GM19240 (cell line): ENCODE data around the gene C1S.
"Not testable (repeated sequence)": the region's sequence is repeated elsewhere in the genome, so short reads cannot be mapped to it uniquely, and the experiment has no call there.

ENCODE experiments used
- DNase-seq: peaks from one replicate; pipeline ENCODE4 v3.0.0; 2011; ENCODE audit warnings: low spot score; ENCODE audit not compliant: insufficient read length

C1S gene

DNA sequence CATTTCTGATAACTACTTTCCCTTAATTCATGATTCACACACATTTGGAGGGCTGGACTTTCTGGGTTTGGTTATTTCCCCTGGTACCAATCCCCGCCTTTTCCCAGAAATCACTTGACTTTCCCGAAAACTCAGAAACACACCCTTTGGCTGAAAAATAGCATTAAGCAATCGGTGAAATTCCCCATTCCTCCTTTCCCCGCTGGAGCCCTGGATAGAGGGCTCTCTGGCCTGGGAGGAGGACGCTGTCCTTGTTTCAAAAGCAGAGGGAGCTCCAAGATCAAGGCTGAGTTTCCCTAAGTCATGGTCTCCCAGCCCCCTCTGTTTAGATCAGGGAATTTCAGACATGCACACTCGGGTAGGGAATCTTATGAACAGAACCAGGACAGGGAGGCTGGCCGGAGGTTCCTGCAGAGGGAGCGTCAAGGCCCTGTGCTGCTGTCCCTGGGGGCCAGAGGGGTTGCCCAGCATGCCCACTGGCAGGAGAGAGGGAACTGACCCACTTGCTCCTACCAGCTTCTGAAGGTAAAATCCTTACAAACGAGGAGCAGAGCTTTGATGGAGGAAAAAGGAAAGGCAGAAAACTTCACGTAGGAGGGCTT is at the start of gene C1S:
TSS of gene C1S (plus strand) at position 366 of the 602 bp plus-strand sequence. CDS start 1,195 bp downstream, outside the sequence.
- no peak for DNase-seq

DNA sequence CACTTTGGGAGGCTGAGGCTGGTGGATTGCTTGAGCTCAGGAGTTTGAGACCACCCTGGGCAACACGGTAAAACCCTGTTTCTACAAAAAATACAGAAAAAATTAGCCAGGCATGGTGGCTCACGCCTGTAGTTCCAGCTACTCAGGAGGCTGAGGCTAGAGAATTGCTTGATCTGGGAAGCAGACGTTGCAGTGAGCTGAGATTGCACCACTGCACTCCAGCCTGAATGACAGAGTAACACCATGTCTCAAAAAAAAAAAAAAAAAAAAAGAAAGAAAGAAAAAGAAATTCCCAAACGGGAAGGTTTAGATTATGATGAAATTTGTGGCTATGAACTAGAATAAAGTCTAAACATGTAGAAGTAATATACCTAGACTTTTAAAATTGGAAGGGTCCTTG is 49.1 kb upstream of the C1S start:
- not testable (repeated sequence) for DNase-seq

DNA sequence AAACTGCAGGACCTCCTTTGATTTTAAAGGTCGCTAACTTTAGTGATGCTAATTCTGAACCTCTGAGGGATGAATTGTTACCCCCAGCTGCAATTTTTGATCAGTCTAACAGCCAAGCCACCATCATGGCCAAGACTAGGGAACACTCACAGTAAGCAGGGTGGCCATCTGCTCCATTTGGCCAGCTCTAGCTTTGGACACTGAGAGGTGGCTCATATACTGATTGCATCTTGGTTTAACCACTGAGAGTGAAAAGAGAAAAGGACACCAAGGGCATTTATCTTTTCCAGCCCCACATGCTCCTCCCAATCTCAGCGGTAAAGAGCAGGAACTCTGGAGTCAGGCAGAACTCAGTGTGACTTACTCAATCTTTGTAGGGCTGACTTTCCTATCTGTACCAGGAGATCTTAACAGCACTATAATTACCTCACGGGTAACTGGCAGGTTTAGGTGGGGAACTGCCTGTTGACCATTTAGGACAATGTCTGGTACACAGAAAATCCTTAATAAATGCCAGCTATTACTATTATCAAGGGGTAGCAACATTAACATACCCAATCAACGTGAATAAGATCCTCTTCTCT is 48.4 kb upstream of the C1S start:
- DNase-seq = no peak

DNA sequence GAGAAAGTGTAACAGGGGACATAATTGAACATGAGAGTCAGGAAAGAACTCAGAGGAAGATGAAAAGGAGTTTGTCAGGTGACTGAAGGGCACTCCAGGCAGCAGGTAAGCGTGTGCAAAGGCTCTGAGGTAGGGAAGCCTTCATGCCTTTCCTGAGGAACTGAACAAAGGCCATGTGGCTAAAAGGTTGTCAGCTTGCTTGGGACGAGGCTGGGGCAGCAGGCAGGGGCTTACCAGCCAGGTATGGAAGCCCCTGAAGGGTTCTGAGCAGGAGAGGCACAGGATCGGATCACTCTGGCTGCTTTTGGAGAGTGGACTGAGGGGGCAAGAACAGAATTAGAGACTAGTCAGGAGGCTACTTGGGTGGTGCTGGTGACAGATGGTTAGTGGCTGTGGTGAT is 47.4 kb upstream of the C1S start:
- no peak for DNase-seq

DNA sequence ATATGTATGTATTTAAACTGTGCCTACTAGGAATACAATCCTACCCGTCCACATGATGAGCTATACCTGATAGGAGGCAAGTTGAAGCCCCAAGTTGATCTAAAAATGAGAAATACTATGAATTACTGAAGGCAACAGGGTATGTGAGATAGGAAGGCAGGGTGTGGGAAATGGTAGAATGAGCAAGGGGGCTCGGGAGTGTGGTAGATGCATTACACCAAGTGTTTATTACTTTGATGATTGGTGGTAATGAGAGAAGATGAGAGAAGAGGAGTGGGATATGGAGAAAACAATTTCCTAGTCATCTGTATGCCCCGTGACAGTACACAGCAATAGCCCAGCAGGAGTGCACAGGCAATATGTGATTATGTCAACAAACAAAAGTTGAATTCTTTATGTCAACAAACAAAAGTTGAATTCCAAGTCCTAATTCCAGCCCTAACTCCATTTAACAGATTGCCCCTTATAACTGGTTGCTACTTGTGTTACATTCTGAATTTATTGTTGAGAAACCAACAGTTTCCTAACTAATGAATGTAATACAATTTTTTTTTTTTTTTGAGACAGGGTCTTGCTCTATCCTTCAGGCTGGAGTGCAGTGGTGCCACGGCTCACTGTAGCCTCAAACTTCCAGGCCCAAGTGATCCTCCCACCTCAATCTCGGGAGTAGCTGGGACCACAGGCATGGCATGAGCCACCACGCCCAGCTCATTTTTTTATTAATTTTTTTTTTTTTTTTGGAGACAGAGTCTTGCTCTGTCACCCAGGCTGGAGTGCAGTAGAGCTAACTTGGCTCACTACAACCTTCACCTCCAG is 44.8 kb upstream of the C1S start:
- no peak for DNase-seq

DNA sequence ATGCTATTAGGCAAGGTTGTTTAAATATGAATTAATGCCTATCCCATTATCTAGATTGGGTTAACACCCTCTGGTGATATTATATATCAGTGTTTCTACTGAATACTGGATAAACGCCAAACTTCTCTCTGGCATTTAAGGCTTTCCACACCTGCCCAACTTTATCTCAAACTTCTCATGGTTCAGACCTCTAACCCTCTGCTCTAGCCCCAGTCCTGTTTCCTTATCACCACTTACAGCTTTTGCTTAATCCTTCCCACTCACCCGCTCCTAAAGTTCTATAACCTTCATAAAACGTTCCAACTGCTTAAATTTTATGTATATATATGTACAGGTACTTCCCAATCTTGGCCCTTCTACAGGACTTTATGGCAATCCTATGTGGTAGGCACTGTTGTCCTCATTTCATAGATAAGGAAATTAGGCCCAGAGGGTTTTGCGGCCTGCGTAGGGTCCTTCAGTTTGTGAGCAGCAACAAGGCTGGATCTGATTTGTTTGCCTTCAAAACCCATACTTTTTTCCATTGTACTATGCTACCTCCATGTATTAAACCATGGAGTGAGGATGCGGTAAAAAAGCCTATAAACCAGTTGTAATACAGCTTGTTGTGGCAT is 43.5 kb upstream of the C1S start:
- DNase-seq = no peak

DNA sequence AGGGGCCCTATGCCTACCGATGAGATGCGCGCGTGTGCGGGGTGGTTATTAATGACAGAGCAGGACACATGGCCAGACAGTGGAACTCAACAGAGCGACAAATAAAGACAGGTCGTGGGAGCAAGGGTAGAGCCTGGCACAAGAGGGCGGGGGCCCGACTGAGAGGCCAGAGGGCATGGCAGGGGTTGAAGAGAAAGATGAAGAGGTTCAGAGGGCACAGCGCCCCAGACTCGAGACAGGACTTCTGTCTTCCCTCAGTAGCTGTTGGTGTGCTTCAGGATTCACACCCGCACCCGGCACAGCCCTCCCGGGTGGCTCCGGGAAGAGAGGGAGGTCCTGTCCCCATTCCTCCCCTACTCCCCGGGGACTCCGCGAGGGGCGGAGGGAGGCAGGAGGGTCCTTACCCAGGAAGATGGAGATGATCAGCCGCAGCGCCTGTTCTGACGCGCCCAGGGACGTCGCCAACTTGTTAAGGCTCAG is 42.6 kb upstream of the C1S start:
- peak; percentile 6 for DNase-seq

DNA sequence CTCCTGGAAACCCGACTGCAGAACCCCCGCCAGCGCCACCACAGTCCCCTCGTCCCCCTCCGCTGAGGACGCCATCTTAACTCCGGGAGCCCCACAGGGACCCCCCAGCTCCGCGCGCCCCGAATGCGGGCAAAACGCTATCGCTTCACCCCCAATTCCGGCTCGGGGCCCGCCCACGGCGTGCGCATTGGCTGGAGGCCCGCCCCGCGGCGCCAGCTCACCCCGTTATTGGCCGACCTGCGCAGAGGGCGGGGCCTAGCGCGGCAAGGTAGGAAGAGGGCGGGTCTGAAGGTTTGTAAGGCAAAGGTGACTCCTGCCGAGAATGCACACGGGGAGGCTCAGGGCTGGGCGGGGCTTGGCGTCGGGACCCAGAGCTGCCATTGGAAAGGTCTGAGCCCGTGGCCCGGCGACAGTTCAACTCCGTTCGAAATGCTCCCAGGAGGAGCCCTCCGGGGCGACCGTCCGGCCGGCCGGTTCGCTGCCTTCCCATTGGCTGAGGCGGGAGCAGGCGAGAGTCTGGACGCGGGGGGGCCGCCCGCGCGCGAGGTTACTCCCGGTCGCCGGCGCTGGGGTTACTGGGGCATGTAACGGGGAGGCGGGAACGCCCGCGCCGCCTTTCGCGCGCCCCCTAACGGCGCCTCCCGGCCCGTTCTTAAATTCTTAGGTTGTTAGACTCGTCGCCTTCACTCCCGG is 42.0 kb upstream of the C1S start, which contains the start of gene LPCAT3:
TSS of gene LPCAT3 (minus strand) at position 127 of the 693 bp plus-strand sequence. CDS start at position 75, 52 bp downstream.
- DNase-seq = peak; percentile 91

DNA sequence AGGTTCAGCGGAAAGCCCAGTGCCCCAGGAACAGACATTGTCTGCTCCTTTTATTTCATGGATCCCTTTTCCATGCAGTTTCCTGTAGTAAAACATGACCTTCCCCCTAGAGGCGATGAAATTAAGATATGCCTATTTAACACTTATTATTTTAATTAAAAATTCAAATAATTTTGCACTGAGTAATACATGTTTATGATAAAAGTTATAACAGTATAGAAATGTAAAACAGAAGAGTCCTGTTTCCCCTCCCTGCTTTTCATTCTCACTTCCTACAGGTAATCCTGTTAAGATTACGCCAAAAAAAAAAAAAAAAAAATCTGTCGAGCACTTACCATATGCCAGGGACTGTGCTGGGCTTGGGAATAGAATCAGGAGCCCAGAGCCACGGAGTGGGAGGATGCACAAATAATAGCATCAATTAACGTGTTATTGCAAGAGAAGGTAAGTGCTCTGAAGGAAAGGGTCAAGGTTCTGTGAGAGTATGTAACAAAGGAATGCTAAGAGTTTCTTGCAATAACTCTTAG is 41.4 kb upstream of the C1S start:
- DNase-seq = no peak

DNA sequence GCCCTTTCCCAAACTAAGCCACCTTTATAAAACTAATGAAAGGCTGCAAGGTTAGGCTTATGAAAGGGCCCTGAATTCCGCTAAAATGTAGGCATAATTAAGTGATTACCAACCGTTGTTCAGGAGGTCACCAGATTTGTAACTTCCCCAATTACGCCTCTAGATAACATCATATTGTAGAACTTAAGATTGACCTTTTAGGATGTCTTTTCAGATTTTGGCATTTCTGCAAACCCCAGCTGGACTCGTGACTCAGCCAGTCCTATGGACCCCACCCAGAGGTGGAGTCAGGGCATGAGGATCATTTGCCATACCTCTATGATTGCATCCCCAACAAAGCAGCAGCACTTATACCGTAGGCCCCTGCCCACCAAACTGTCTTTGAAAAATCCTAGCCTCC is 38.6 kb upstream of the C1S start:
- DNase-seq = no peak

DNA sequence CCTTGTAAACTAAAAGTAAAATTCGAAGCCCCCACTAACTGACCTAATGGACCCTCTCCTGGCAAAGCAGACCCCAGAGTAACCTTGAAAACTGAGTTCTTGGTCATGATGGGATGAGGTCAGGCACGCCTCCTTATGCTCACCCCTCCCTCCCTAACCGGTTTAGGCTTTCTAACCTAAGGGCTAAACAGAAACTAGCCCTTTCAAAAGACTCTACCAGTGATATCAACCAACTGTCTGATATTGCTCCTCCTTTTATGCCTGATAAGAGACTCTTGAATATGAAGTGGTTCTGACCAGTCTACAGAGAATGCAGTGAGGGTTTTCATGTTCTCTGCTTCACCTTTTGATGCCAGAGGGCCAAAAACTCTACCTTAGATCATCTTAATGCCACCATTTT is 37.4 kb upstream of the C1S start:
- DNase-seq = no peak

DNA sequence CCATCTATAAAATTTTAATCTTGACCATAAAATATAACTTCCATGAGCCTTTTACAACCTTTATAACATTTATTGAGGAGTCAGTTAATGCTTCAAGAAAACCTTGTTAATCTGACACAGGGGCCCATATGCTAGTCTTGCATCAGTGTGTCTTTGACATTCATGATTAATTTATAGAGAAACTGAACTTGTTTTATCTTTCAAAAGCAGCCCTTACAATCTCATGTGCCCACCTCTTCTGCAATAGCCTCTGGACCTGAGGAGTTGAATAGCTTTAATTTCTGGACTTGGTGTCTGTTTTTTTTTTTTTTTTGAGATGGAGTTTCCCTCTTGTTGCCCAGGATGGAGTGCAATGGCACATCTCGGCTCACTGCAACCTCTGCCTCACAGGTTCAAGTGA is 33.7 kb upstream of the C1S start:
- no peak for DNase-seq

DNA sequence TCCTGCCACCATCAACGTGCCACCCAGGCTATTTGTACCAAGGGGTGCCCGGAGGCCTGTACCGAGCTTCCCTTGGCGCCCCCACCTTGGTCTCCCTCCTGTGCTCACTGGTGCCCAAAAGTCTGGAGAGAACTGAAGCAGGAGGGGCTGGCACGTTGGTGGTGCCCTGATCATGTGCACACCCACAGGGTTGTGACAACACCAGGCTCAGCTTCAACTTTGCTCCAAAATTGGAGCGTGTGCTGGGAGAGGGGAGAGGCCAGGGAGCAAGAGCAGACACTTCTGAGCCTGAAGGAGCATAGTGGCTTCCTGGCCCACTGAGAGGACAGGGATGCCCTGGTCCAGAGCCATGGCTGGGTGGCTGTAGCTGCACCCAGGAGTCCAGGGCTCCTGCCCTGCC is 29.2 kb upstream of the C1S start:
- DNase-seq = no peak

DNA sequence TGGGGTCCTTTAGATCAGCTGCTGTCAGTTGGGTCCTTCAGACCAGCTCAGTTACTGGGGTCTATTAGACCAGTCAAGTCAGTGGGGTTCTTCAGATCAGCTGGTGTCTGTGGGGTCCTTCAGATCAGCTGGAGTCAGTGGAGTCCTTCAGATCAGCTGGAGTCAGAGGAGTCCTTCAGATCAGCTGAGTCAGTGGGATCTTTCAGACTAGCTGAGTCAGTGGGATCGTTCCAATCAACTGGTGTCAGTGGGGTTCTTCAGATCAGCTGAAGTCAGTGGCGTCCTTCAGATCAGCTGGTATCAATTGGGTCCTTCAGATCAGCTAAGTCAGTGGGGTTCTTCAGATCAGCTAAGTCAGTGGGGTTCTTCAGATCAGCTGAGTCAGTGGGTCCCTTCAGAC is 27.5 kb upstream of the C1S start:
- no peak for DNase-seq

DNA sequence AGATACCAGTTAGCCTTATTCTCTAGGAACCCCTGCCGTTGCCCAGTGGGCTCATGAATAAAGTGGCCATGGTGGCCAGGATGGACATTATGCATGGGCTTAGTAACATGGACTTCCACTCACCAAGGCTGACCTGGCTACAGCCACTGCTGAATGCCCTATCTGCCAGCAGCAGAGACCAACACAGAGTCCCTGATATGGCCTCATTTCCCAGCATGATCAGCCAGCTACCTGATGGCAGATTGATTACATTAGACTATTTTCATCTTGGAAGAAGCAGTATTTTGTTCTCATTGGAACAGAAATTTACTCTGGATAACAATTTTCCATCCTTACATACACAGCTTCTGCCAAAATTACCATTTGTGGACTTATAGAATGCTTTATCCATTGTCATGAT is 26.1 kb upstream of the C1S start:
- no peak for DNase-seq

DNA sequence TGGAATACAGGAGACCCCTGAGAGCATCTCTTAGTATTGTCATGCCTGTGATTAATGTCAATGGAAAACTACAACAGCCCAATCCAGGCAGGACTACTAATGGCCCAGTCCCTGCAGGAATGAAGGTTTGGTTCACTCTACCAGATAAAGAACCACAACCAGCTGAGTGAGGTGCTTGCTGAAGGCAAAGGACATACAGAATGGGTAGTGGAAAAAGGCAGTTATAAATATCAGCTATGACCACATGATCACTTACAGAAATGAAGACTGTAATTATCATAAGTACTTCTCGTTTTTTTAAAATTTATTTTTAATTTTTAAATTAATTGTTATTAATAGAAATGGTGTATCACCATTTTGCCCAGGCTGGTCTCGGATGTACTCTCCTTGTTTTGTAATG is 25.1 kb upstream of the C1S start:
- DNase-seq = no peak

DNA sequence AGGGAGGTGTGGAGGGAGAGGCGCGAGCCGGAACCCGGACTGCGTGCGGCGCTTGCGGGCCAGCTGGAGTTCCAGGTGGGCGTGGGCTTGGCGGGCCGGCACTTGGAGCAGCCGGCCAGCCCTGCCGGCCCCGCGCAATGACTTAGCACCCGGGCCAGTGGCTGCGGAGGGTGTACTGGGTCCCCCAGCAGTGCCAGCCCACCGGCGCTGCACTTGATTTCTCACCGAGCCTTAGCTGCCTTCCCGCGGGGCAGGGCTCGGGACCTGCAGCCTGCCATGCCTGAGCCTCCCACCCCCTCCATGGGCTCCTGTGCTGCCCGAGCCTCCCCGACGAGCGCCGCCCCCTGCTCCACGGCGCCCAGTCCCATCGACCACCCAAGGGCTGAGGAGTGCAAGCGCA is 23.1 kb upstream of the C1S start:
- DNase-seq = not testable (repeated sequence)

DNA sequence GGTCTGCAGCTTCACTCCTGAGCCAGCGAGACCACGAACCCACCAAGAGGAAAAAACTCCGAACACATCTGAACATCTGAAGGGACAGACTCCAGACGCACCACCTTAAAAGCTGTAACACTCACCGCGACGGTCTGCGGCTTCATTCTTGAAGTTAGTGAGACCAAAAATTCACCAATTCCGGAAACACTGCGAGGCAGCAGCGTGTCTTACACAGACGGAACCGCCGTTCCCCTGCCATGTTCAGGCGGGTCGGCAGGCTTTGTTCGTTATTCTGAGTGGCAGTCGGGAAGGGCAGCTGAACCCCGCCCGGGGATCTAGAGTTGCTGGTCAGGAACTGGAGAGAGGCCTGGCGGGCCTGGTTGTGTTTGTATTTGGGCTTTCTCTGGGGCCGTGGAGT is 21.9 kb upstream of the C1S start:
- DNase-seq = no peak

DNA sequence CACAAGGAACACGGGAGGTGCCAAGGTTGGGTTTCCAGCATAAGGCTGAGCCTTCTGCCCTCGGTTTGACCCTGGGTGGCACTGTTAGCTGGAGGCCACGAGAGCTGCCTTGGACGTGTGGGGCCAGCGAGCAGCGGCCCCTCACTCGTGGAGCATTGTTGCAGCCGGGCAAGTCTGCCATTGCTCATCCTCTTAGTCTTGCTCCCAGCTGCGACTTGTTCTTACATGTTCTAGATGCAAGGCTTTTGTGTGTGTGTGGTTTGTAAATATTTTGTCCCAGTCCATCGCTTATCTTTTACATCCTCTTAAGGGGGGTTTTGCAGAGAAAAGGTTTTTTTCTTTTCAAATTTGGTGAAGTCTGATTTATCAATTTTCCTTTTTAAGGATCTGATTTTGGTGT is 21.1 kb upstream of the C1S start:
- DNase-seq = no peak

DNA sequence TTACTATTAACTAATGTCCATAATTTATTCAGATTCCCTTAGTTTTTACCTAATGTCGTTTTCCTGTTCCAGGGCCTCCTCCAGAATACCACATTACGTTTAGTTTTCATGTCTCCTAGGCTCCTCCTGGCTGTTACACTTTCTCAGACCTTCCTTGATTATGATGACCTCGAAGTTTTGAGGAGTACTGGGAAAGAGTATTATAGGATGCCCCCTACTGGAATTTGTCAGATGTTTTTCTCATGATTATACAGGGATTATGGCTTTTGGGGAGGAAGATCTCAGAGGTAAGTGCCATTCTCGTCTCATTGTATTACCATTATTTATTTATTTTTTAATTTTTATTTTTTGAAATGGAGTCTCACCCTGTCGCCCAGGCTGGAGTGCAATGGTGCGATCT is 17.7 kb upstream of the C1S start:
- DNase-seq = no peak

DNA sequence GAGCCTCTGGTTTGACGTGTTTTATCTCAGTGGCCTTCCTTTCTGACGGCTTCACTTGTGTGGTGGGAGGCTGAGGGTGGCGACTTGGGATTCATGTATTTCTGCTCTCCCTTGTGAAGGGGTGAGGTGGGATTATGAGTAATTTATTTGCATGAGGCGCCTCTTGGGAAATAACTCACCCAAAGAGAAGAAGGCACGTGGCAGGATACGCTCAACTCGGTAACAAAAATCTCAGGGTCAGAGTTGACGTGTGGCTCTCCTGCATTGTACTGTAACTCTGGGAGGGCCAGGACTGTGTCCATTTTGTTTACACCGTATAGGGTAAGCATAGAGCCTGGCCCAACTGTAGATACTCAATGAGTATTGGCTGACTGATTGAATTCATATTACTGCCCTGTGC is 14.6 kb upstream of the C1S start:
- DNase-seq = no peak
